ENCODE data around the gene CEP43.

DNA sequence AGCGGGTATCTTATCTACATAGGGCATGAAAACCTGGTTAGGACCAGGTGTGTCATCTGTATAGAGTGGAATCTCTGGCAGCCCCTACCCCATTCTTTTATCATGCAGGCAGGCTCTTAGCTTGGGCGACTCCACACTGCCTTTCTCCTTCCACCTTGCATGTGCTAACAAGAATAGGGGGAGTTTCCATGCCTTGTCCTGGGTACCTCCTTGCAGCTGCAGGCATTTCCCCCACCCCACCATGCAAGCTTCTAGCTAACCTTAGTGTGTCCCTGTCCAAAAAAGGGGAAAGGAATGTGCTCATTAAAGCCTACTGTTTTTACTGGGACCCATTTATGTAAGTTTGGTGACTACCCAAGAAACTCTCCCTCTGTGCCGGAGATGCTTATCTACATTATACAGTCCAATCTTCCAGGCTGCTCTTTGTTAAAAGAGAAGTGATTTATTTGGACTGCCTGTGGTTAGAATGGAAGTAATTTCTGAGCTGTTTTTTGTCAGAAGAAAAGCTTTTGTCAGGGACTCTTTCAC lies 10.5 kb upstream of the CEP43 start:
- no peak for TF ChIP-seq EZH2 (IDR thresholded peaks at IDR 0.05; ENCODE audit: borderline replicate concordance, low read depth, low read length, severe bottlenecking)
- TF ChIP-seq, protein P1, sequence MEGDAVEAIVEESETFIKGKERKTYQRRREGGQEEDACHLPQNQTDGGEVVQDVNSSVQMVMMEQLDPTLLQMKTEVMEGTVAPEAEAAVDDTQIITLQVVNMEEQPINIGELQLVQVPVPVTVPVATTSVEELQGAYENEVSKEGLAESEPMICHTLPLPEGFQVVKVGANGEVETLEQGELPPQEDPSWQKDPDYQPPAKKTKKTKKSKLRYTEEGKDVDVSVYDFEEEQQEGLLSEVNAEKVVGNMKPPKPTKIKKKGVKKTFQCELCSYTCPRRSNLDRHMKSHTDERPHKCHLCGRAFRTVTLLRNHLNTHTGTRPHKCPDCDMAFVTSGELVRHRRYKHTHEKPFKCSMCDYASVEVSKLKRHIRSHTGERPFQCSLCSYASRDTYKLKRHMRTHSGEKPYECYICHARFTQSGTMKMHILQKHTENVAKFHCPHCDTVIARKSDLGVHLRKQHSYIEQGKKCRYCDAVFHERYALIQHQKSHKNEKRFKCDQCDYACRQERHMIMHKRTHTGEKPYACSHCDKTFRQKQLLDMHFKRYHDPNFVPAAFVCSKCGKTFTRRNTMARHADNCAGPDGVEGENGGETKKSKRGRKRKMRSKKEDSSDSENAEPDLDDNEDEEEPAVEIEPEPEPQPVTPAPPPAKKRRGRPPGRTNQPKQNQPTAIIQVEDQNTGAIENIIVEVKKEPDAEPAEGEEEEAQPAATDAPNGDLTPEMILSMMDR (IDR thresholded peaks at IDR 0.05; ENCODE audit: borderline replicate concordance, extremely low read depth, low read length, poor library complexity, severe bottlenecking): no peak

Measured in DND-41 (cell line).